GM12892 (cell line): ENCODE results near the gene CFAP65.

Source experiments
- POLR2A ChIP-seq: IDR thresholded peaks from 2 replicates; pipeline ENCODE4 v1.6.1; 2011; ENCODE audit warnings: low read depth, low read length, control low read depth
- POLR2AphosphoS5 ChIP-seq: IDR thresholded peaks from 2 replicates; pipeline ENCODE4 v1.6.1; 2011; ENCODE audit warnings: low read depth, low read length, control low read depth
- TAF1 ChIP-seq: IDR thresholded peaks from 2 replicates; pipeline ENCODE4 v1.6.1; 2011; ENCODE audit warnings: low read depth, mild to moderate bottlenecking, control low read depth, low read length, borderline replicate concordance

GRCh38 chr2:219032051-219032745, 9.1 kb downstream of the CFAP65 start:
- TF ChIP-seq POLR2A (no peak), POLR2AphosphoS5 (no peak), TAF1 (no peak)
